GM19395 (cell line): ENCODE results near the gene PPP1R2.
"Not testable (repeated sequence)": the region's sequence is repeated elsewhere in the genome, so short reads cannot be mapped to it uniquely, and the experiment has no call there.

Experiments used
- ATAC-seq: cut with Tn5 transposase; IDR thresholded peaks from one replicate; pipeline ENCODE4 v1.9.1; 2021; ENCODE audit warnings: mild to moderate bottlenecking, moderate library complexity; ENCODE audit not compliant: unreplicated experiment

PPP1R2 gene

GRCh38 chr3:195542698-195543499 lies at the start of gene PPP1R2:
Gene PPP1R2, minus strand, starts transcription at chr3:195543325. Its CDS starts 300 bp downstream, at chr3:195543025.
- peak; percentile 71 for ATAC-seq

GRCh38 chr3:195591852-195592251 lies 48.7 kb upstream of the PPP1R2 start:
- no peak for ATAC-seq

DNA sequence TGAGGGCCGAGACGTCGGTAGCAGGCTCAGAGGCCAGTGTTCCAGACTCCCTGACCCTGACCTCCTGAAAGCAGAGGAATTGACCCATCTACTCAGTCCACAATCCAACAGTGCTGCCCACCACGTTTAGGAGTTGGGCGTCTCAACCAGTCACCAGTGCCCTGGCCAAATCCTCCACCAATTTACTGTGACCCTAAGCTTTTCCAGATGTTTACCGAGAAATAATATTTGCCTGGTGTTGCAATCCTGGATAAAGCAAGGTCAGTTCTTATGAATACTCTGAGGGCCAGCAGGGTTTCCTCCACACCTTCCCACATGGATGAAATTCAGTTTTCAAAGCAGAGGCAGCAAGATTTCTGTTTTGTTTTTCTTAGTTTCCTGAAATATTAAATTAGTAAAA lies 48.1 kb upstream of the PPP1R2 start:
- no peak for ATAC-seq

- ATAC-seq, result not testable (repeated sequence)
Measured at GRCh38 chr3:195590381-195590780, 47.3 kb upstream of the PPP1R2 start.

DNA sequence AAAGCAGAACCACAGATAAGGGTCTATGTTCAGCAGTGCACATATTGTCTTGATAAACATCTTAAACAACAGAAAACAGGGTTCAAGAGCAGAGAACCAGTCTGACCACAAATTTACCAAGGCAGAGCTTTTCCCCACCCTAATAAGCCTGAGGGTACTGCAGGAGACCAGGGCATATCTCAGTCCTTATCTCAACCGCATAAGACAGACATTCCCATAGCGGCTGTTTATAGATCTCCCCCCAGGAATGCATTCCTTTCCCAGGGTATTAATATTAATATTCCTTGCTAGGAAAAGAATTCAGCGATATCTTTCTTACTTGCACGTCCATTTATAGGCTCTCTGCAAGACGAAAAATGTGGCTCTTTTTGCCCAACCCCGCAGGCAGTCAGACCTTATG lies 46.7 kb upstream of the PPP1R2 start:
- ATAC-seq, result not testable (repeated sequence)

DNA sequence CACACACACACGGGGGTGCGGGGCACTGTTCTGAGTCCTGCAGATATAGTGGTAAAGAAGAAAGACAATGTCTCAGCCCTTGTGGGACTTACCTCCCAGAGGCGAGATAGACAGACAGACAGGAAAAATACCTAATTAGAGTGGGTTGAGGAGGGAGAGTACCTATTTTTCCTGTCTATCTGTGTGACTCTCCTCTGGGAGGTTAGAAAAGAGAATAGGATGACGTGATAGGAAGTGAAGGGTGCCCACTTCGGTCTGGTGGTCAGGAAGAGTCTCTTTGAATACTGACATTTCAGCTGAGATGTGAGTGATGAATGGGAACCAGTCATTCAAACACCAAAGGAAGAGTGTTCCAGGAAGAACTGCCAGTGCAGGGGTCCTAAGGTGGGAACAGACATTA lies 44.7 kb upstream of the PPP1R2 start:
- ATAC-seq, result no peak

- no peak for ATAC-seq
Measured at GRCh38 chr3:195587406-195587805, 44.3 kb upstream of the PPP1R2 start.

DNA sequence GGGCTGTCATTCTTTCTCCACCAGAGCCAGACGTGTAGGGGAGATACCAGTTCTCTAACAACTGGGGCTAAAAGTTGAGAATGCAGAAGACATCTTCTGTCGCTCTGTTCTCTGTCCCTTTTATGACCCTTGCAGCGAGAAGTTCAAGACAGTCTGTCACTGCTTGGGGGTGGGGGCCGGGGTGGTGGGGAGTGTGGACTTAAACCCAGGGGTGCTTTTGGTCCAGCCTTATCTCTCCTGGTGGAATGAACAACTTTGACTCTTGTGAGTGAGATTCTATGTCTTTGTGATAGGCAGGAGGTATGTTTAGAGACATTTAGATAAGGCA lies 41.4 kb upstream of the PPP1R2 start:
- ATAC-seq, result no peak

DNA sequence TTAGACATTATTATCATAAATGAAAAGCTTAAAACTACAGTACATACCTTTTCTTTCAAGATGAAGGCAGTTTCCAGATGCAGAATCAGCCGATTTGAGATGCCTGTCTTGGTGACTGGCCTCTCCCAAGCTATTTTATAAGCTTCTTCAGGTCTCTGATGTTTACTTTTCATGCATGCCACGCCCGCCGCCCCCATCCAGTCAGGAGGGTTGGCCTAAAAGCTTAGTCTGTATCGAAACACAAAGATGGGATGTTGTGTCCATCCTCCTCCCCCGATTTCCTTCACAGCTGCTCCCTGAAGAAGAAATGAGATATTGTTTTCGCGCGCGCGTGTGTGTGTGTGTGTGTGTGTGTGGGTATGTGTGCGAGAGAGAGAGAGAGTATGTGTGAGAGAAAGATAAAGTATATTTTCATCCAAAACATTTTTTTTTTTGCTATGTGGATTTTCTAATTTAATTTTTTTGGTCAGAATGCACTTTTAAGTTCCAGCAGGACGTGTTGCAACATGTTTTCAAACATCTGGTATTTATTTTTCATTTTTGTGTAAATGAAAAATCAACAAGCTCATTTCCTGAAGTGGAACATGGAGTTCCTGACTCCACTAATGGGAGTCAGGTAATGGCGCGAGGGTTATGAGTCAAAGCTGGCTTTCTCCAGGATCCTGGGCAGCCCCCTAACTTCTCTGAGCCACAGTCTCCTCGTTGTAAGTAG lies 40.9 kb upstream of the PPP1R2 start, which contains the start of gene APOD:
Gene APOD (minus strand): TSS at position 110 of the 712 bp plus-strand sequence. CDS start 4,479 bp downstream, outside the sequence.
- no peak for ATAC-seq

DNA sequence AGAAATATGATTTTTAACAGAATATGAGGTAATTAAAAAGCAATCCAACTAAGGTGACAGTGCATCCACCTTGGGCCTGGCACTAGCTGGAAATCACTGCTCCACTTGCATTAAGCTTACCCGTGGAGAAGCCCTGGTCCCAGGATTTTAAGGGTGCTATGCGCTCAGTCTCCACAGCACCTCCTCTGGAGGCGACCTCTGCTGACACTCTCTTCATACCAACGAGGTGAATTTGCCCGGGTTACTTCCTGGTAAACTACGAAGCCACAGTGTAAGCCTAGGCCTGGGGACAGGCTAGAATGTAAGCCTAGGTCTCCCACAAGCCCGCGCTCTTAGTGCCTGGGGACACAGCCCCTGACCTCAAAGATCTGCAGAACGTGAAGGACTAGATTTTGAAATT lies 39.8 kb upstream of the PPP1R2 start:
- ATAC-seq, result no peak

DNA sequence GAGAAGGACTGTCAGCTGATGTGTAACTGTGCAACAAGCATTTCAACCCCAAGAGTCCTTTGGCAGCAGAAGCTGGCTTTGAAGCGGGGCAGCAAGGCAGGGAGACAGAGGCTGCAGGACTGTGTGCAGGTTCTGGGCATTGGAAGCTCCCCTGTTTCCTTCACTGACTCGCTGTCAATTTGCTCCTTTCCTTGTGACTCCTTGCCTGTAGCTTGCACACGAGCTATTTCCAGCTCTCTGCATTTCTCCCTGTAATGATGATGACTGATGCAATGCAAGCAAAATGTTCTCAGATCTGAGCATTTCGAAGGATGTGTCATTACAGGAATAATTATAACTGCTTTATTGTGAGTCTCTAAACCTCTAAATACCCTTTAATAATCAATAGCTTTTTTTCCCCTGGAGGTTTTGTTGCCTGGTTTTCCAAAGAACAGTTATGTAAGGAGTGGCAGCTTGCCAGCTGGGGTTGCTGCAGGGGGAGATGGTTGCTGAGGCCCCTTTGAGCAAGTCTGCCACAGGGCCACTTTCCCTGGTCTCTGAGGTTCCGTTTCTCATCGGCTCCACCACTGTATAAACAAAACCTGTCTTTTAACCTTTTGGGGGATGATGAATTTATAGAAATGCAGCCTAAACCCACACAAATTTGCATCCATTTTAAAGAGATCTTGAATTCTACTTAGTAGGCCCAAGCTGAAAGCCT lies 37.8 kb upstream of the PPP1R2 start:
- ATAC-seq, result no peak

GRCh38 chr3:195579281-195579680 lies 36.2 kb upstream of the PPP1R2 start:
- ATAC-seq, result no peak

DNA sequence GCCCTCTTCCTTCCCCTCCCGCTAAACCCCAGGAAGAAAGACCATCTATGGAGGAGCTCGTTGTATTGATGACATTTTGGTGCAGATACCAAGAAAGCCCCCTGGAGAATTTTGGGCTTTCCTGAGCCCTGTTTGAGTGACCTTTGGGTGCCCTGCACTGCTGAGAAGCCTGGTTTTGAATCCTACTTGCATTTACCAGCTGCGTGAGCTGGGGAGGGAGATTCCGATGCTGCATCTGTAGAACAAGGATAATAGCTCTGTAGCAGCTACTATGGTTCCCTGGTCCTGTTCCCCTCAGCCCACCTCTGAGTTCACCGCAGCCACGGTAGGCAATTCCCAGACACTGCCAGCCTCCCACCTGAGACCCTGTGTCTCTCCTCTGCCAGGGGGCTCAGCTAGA lies 35.4 kb upstream of the PPP1R2 start:
- no peak for ATAC-seq

GRCh38 chr3:195577645-195578177 lies 34.6 kb upstream of the PPP1R2 start:
- no peak for ATAC-seq

DNA sequence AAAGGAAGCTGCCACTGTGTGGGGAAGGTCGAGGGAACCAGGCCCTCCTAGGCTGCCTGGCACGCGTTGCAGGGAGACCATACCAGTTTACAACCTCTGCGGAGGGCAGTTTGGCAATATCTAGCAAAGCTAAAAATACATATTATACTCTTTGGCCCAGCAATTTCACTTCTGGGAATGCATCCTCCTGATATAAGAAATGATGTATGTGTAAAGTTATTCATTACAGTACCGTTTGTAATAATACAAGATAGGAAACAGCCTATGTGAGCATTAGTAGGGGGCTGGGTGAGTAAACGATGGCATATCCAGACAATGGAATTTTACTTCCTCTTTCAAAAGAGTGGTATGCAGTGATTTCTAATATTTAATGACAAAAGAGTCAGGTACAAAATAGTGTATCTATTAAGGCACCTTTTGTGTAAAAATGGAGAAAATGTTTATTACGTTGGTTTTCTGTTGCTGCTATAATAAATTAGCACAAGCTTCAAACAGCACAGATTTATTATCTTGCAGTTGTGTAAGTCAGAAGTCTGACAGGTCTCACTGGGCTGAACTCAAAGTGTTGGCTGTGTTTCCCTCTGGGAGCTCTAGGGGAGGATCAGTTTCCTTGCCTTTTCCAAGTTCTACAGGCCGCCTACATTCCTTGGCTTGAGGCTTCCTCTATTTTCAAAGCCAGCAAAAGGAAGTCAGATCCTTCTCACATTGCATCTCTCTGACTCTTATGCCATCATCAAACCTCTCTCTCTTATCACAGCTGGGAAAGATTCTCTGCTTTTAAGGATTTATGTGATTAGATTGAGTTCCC lies 31.6 kb upstream of the PPP1R2 start:
- no peak for ATAC-seq

GRCh38 chr3:195573611-195574496 lies 30.7 kb upstream of the PPP1R2 start:
- no peak for ATAC-seq

DNA sequence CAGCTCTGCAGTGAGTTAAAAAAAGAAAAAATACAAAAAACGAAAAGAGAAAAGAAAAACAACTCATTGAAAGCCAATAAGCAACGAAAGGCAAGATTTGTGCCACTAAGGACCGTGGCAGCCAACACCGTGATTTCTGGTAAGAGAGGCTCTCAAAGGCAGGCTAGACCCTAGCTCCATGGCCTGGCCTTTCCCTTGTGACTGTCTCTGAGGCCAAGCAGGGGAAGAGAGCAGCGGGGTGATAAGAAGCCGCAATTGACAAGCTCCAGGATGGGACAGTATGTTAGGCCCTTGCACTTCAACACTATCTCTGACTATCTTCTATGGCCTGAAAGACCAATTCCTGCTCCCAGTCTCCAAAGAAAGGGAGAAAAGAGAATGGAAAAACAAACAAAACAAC lies 28.2 kb upstream of the PPP1R2 start:
- no peak for ATAC-seq

- ATAC-seq, result no peak
Measured at GRCh38 chr3:195570912-195571311, 27.8 kb upstream of the PPP1R2 start.

GRCh38 chr3:195570344-195570743 lies 27.2 kb upstream of the PPP1R2 start:
- no peak for ATAC-seq

- no peak for ATAC-seq
Measured at GRCh38 chr3:195568630-195569029, 25.5 kb upstream of the PPP1R2 start.
